Glomerular visceral epithelial cell (primary cell): ENCODE data around the gene MPP4.
A peak's percentile ranks its signal among the peaks of the same experiment; 100 is the strongest.

Experiments
- DNase-seq: peaks from one replicate; pipeline ENCODE4 v3.0.0-alpha.2; 2016; ENCODE audit errors: extremely low spot score

MPP4 gene

GRCh38 chr2:201630577-201630976 lies 67.9 kb downstream of the MPP4 start:
- no peak for DNase-seq

DNA sequence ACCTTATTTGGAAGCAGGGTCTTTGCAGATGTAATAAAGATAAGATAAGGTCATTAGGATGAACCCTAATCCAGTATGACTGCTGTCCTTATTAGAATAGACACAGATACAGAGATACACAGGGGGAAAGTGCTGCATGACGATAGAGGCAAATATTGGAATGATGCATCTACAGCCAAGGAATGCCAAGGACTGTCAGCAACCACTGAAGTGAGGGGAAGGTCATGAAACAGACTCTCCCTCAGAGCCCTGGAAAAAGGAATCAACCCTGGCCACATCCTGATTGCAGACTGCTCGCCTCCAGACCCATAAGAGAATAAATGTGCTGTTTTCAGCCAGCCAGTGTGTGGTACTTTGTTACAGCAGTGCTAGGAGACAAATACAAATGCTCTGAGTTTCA lies 69.9 kb downstream of the MPP4 start:
- no peak for DNase-seq

- no peak for DNase-seq
Observed at GRCh38 chr2:201622306-201622970, 76.0 kb downstream of the MPP4 start.

GRCh38 chr2:201621293-201621999 lies 77.0 kb downstream of the MPP4 start:
- DNase-seq, result no peak

GRCh38 chr2:201618744-201619662 lies 79.4 kb downstream of the MPP4 start:
- DNase-seq, result no peak

- no peak for DNase-seq
Observed at GRCh38 chr2:201608021-201608420, 90.4 kb downstream of the MPP4 start.

GRCh38 chr2:201607568-201607967 lies 90.9 kb downstream of the MPP4 start:
- DNase-seq, result no peak

DNA sequence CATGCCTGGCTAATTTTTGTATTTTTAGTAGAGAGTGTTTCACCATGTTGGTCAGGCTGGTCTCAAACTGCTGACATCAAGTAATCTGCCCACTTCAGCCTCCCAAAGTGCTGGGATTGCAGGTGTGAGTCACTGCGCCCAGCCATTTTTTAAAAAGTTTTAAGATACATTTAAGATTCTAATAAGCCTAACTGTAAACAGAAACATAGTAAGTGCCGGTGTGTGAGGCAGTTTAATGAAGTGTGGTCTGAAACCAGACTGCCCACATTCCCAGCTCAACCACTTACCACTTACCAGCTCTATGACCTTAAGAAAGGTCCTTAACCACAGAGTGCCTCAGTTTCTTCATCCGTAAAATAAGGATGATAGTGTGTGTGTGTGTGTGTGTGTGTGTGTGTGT lies 97.5 kb downstream of the MPP4 start:
- DNase-seq, result peak; percentile 6

- DNase-seq, result no peak
Observed at GRCh38 chr2:201597397-201597796, 101.0 kb downstream of the MPP4 start.
